Measurements from ENCODE around the gene CAMTA1.

GRCh38 chr1:7290971-7291970 is 506.0 kb downstream of the CAMTA1 start:
- TF ChIP-seq POLR2A (IDR thresholded peaks at IDR 0.05) (no peak), CTCF (IDR thresholded peaks at IDR 0.05) (no peak)
